Activated naive CD8-positive, alpha-beta T cell (primary cell): ENCODE results near the gene TRAPPC6A.

Experiments
- H3K27ac Mint-ChIP-seq: one replicate; pipeline ENCODE4 v1.8.0; 2021; ENCODE audit warnings: mixed read lengths
- H3K27me3 Mint-ChIP-seq: one replicate; pipeline ENCODE4 v1.8.0; 2021; ENCODE audit warnings: mixed read lengths
- H3K36me3 Mint-ChIP-seq: one replicate; pipeline ENCODE4 v1.8.0; 2021; ENCODE audit warnings: mixed read lengths
- H3K4me1 Mint-ChIP-seq: one replicate; pipeline ENCODE4 v1.8.0; 2021; ENCODE audit warnings: low read depth, mixed read lengths
- H3K4me3 Mint-ChIP-seq: one replicate; pipeline ENCODE4 v1.8.0; 2021; ENCODE audit warnings: mild to moderate bottlenecking, mixed read lengths
- H3K9me3 Mint-ChIP-seq: one replicate; pipeline ENCODE4 v1.8.0; 2021; ENCODE audit warnings: low read depth, mixed read lengths

The TRAPPC6A gene

DNA sequence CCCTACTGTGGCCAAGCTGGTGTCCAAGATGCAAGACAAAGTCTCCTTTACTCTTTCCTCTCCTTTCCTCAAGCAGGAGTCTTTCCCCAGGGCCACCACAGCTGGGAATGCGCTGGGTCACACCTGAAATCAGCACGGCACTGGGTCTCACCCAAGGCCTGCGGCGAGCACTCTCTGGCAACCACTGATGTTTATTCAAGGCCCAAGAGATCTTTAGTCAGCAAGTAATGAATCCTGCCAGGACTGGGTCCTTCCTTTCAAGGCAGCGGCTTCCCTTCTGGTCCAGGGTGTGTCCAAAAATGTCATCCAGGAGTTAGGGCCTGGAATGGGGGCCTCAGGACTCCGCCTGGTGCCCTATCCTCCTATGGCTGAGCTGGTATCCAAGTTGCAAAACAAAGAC lies 24.6 kb upstream of the TRAPPC6A start:
- Mint-ChIP-seq H3K4me1 (no peaks in the 10 kb centered on the region), H3K4me3 (no peak overlapping the region), H3K36me3 (peaks cover 3% of the 10 kb centered on the region), H3K27me3 (peaks cover 2% of the 10 kb centered on the region), H3K27ac (no peak overlapping the region), H3K9me3 (no peaks in the 10 kb centered on the region)

- H3K9me3 Mint-ChIP-seq: no peaks in the 10 kb centered on the region
- peaks cover 2% of the 10 kb centered on the region for H3K27me3 Mint-ChIP-seq
- H3K27ac Mint-ChIP-seq: no peak overlapping the region
- H3K4me3 Mint-ChIP-seq: no peak overlapping the region
- H3K36me3 Mint-ChIP-seq: peaks cover 3% of the 10 kb centered on the region
- no peaks in the 10 kb centered on the region for H3K4me1 Mint-ChIP-seq
Measured at GRCh38 chr19:45200568-45200967, 22.5 kb upstream of the TRAPPC6A start.

GRCh38 chr19:45195764-45196163 lies 17.7 kb upstream of the TRAPPC6A start:
- H3K4me3 Mint-ChIP-seq: no peak overlapping the region
- no peaks in the 10 kb centered on the region for H3K27me3 Mint-ChIP-seq
- no peaks in the 10 kb centered on the region for H3K4me1 Mint-ChIP-seq
- H3K9me3 Mint-ChIP-seq: no peaks in the 10 kb centered on the region
- no peak overlapping the region for H3K27ac Mint-ChIP-seq
- peaks cover 2% of the 10 kb centered on the region for H3K36me3 Mint-ChIP-seq

DNA sequence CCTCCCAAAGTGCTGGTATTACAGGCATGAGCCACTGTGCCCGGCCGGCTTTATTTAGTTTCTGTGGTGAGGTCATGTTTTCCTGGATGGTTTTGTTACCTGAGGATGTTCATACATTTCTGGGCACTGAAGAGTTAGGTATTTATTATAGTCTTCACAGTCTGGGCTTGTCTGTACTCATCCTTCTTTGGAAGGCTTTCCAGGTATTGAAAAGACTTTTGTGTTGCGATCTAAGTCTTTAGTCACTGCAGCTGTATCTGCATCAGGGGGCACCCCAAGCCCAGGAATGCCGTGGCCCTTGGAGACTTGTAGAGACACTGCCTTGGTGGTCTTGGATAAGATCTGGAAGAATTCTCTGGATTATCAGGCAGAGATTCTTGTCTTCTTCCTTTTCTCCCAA lies 13.3 kb upstream of the TRAPPC6A start:
- Mint-ChIP-seq H3K27me3 (no peaks in the 10 kb centered on the region), H3K4me3 (no peak overlapping the region), H3K36me3 (peaks cover 2% of the 10 kb centered on the region), H3K4me1 (peaks cover 1% of the 10 kb centered on the region), H3K9me3 (no peaks in the 10 kb centered on the region), H3K27ac (no peak overlapping the region)

DNA sequence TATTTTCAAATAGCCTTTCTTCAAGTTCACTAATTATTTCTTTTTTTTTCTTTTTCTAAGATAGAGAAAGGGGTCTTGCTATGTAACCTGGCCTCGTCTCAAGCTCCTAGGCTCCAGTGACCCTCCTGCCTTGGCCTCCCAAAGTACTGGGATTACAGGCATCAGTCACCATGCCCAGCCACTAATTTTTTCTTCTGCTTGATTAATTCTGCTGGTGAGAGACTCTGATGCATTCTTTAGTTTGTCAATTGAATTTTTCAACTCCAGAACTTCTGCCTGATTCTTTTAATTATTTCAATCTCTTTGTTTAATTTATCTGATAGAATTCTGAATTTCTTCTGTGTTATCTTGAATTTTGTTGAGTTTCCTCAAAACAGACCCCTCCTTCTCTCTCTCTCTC lies 11.9 kb upstream of the TRAPPC6A start:
- H3K27me3 Mint-ChIP-seq: no peaks in the 10 kb centered on the region
- H3K4me1 Mint-ChIP-seq: peaks cover 1% of the 10 kb centered on the region
- peaks cover 2% of the 10 kb centered on the region for H3K36me3 Mint-ChIP-seq
- H3K9me3 Mint-ChIP-seq: no peaks in the 10 kb centered on the region
- H3K4me3 Mint-ChIP-seq: no peak overlapping the region
- no peak overlapping the region for H3K27ac Mint-ChIP-seq

DNA sequence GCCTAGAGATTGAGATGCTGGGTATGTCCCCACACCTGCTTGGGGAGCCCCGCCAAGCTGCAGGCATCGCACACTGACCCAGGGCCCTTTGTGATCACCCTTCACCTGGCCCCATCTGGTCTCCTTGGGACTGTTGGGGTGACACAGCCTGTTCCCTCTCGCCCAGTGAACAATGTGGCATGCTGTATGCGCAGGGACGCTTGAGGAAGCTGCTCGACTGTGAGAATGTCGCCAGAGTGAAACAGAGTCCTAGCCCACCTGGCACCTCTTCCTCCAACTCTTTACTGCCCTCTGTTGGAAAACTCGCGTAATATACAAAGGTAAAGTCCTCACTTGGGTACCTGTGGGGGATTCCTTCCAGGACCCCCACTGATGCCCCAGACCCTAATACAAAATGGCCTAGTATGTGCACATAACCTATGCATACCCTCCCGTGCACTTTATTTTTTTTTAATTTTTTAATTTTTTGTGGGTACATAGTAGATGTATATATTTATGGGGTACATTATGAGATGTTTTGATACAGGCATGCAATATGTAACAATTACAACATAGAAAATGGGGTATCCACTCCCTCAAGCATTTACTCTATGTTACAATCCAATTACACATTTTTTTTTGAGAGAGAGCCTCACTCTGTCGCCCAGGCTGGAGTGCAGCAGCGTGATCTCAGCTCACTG lies 9.5 kb upstream of the TRAPPC6A start:
- no peaks in the 10 kb centered on the region for H3K9me3 Mint-ChIP-seq
- no peak overlapping the region for H3K27ac Mint-ChIP-seq
- H3K4me3 Mint-ChIP-seq: no peak overlapping the region
- no peaks in the 10 kb centered on the region for H3K27me3 Mint-ChIP-seq
- peaks cover 6% of the 10 kb centered on the region for H3K4me1 Mint-ChIP-seq
- peaks cover 2% of the 10 kb centered on the region for H3K36me3 Mint-ChIP-seq

DNA sequence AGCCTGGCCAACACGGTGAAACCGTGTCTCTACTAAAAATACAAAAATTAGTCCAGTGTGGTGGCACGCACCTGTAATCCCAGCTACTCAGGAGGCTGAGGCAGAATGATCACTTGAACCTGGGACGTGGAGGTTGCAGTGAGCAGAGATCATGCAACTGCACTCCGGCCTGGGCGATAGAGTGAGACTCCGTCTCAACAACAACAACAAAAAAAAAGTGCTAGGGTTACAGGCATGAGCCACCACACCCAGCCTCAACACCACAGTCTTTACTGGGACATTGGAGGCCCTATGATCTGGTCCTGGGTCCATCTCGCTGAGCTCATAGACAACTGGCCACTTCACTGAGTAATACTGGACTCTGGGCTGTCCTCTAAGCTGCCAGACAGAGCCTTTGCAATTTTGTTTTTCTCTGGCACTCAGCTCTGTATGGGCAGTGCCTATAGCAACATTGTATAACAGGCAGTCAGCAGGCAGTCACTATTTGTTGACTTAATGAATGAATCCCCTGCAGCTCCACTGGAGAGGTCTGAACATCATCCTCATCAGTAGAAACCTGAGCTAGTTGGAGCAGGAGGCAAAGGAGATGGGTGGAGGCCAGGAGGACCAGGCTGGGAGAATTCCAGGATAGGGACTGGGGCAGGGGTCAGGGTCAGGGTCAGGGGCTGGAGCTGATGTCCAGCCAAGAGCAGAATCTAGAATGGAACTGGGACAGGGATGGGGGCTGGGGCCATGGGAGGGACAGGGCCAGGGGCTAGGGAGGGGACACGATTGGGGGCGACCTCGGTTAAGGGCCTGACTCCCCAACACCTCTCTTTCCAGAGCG lies 8.7 kb upstream of the TRAPPC6A start:
- no peaks in the 10 kb centered on the region for H3K27me3 Mint-ChIP-seq
- H3K36me3 Mint-ChIP-seq: peaks cover 2% of the 10 kb centered on the region
- H3K9me3 Mint-ChIP-seq: no peaks in the 10 kb centered on the region
- peaks cover 8% of the 10 kb centered on the region for H3K4me1 Mint-ChIP-seq
- no peak overlapping the region for H3K4me3 Mint-ChIP-seq
- no peak overlapping the region for H3K27ac Mint-ChIP-seq

GRCh38 chr19:45184115-45184514 lies 6.1 kb upstream of the TRAPPC6A start:
- Mint-ChIP-seq H3K27me3 (no peaks in the 10 kb centered on the region), H3K9me3 (no peaks in the 10 kb centered on the region), H3K4me1 (peaks cover 25% of the 10 kb centered on the region), H3K4me3 (no peak overlapping the region), H3K36me3 (no peaks in the 10 kb centered on the region), H3K27ac (peak overlapping the region; percentile 37)

DNA sequence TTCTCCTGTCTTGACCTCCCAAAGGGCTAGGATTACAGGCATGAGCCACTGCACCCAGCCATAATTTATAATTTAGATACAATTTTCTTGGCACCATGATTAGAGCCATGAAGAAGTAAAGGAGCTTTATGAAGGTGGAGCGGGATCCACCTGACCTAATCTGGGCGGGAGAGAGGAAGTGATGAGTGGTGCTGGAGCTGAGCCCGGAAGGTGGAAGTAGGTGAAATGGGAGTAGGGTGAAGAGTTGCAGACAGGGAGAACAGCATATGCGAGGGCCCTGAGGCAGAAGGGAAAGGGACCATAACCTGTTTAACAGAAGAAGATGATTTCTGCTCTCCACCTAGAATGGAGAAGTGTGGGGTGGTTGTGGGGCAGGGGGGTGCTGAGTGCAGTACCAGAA lies 4.7 kb upstream of the TRAPPC6A start:
- Mint-ChIP-seq H3K9me3 (no peaks in the 10 kb centered on the region), H3K27ac (no peak overlapping the region), H3K4me1 (peaks cover 28% of the 10 kb centered on the region), H3K27me3 (no peaks in the 10 kb centered on the region), H3K36me3 (no peaks in the 10 kb centered on the region), H3K4me3 (no peak overlapping the region)

DNA sequence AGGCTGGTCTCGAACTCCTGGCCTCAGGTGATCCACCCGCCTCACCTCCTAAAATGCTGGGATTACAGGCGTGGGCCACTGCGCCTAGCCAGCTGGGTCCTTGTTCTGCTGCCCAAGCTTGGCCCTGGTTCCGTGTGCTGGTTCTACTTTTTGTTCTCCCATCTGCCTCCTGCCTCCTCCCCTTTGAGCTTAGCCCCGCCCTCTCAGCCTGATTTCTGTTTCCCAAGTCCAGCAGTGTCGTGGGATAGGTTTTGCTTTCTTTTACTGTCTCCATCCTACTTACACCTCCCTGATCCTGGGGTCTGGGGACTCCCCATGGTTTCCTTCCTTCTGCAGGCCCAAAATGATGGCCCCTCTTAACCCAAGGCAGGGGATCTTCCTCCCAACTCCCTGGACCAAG lies 2.9 kb upstream of the TRAPPC6A start:
- peak overlapping the region; percentile 58 for H3K27ac Mint-ChIP-seq
- no peaks in the 10 kb centered on the region for H3K9me3 Mint-ChIP-seq
- no peaks in the 10 kb centered on the region for H3K36me3 Mint-ChIP-seq

GRCh38 chr19:45179892-45180370 lies 1.9 kb upstream of the TRAPPC6A start:
- Mint-ChIP-seq H3K9me3 (no peaks in the 10 kb centered on the region), H3K27me3 (no peaks in the 10 kb centered on the region), H3K36me3 (no peaks in the 10 kb centered on the region), H3K27ac (peak overlapping the region; percentile 41), H3K4me1 (peaks cover 36% of the 10 kb centered on the region), H3K4me3 (peak overlapping the region; percentile 72)

More for the DNA sequence above, 2.9 kb upstream of the TRAPPC6A start:
- Mint-ChIP-seq H3K27me3 (no peaks in the 10 kb centered on the region), H3K4me3 (peak overlapping the region; percentile 74), H3K4me1 (peaks cover 31% of the 10 kb centered on the region)

DNA sequence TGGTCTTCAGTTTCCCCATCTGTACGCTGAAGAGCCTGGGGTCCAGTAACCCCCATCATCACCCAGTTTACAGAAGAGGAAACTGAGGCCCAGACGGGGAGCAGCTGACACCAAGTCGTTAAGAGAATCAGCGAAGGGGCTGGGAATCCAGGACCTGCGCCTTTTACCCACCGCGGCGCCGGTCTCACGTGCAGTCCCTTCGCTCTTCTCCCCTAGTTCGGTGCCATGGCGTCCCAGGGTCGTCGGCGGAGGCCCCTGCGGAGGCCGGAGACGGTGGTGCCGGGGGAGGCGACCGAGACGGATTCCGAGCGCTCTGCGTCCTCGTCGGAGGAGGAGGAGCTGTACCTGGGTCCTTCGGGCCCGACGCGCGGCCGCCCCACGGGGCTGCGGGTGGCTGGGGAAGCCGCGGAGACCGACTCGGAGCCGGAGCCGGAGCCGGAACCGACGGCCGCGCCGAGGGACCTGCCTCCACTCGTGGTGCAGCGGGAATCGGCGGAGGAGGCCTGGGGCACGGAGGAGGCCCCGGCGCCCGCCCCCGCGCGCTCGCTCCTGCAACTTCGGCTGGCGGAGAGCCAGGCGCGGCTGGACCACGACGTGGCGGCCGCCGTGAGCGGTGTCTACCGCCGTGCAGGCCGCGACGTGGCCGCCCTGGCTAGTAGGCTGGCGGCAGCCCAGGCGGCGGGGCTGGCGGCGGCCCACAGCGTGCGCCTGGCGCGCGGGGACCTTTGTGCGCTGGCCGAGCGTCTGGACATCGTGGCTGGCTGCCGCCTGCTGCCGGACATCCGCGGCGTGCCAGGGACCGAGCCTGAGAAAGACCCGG lies 1.2 kb upstream of the TRAPPC6A start:
- no peaks in the 10 kb centered on the region for H3K27me3 Mint-ChIP-seq
- H3K4me1 Mint-ChIP-seq: peaks cover 34% of the 10 kb centered on the region
- peak overlapping the region; percentile 92 for H3K4me3 Mint-ChIP-seq
- peak overlapping the region; percentile 92 for H3K27ac Mint-ChIP-seq
- H3K36me3 Mint-ChIP-seq: no peaks in the 10 kb centered on the region
- no peaks in the 10 kb centered on the region for H3K9me3 Mint-ChIP-seq

GRCh38 chr19:45178262-45179071 lies 430 bp upstream of the TRAPPC6A start, which contains the start of gene BLOC1S3:
Gene BLOC1S3, plus strand, starts transcription at chr19:45178784. Its CDS starts 513 bp downstream, at chr19:45179297.
- Mint-ChIP-seq H3K9me3 (no peaks in the 10 kb centered on the region), H3K36me3 (no peaks in the 10 kb centered on the region), H3K4me1 (peaks cover 36% of the 10 kb centered on the region), H3K4me3 (peak within 1 kb of the TSS; percentile 92), H3K27ac (peak within 1 kb of the TSS; percentile 92), H3K27me3 (no peaks in the 10 kb centered on the region)
